Neural progenitor cell (in vitro differentiated cells): Measurements from ENCODE around the gene MFSD8.
"Not testable (repeated sequence)": the region's sequence is repeated elsewhere in the genome, so short reads cannot be mapped to it uniquely, and the experiment has no call there.

Experiments used
- EZH2 ChIP-seq: fragments of 200-600 bp; sonication (generic); IDR thresholded peaks from 2 replicates; pipeline ENCODE4 v1.6.1; 2017; ENCODE audit warnings: antibody characterized with exemption, mild to moderate bottlenecking, moderate library complexity
- TF ChIP-seq, protein P1 (sequence below): fragments of 200-600 bp; sonication (generic); IDR thresholded peaks from 2 replicates; pipeline ENCODE4 v1.5.1; 2017; ENCODE audit warnings: antibody characterized with exemption, mild to moderate bottlenecking

DNA sequence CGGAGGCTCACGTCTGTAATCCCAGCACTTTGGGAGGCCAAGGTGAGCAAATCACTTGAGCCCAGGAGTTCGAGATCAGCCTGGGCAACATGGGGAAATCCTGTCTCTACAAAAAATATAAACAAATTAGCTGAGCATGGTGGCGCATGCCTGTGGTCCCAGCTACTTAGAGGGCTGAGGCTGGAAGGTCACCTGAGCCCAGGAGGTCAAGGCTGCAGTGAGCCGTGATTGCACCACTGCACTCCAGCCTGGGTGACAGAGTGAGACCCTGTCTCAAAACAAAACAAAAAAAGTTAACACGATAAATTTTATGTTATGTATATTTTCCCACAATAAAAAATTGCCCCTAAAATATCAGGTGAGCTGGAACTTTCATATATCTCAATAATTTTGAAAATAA is 33.1 kb downstream of the MFSD8 start:
- TF ChIP-seq, protein P1, sequence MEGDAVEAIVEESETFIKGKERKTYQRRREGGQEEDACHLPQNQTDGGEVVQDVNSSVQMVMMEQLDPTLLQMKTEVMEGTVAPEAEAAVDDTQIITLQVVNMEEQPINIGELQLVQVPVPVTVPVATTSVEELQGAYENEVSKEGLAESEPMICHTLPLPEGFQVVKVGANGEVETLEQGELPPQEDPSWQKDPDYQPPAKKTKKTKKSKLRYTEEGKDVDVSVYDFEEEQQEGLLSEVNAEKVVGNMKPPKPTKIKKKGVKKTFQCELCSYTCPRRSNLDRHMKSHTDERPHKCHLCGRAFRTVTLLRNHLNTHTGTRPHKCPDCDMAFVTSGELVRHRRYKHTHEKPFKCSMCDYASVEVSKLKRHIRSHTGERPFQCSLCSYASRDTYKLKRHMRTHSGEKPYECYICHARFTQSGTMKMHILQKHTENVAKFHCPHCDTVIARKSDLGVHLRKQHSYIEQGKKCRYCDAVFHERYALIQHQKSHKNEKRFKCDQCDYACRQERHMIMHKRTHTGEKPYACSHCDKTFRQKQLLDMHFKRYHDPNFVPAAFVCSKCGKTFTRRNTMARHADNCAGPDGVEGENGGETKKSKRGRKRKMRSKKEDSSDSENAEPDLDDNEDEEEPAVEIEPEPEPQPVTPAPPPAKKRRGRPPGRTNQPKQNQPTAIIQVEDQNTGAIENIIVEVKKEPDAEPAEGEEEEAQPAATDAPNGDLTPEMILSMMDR, result not testable (repeated sequence)
- TF ChIP-seq EZH2, result not testable (repeated sequence)
